ENCODE measurements around the gene PRSS8.

The PRSS8 gene

GRCh38 chr16:31128711-31129567 lies 6.6 kb downstream of the PRSS8 start:
- no peak for DNase-seq (ENCODE audit: low read depth, low spot score)

GRCh38 chr16:31127182-31127581 lies 8.3 kb downstream of the PRSS8 start:
- DNase-seq (ENCODE audit: low read depth, low spot score) = no peak

- no peak for DNase-seq (ENCODE audit: low read depth, low spot score)
Observed at GRCh38 chr16:31125844-31126243, 9.7 kb downstream of the PRSS8 start.

GRCh38 chr16:31120129-31120528 lies 15.4 kb downstream of the PRSS8 start:
- no peak for DNase-seq (ENCODE audit: low read depth, low spot score)

GRCh38 chr16:31118223-31119155 lies 17.0 kb downstream of the PRSS8 start:
- DNase-seq (ENCODE audit: low read depth, low spot score) = no peak

- DNase-seq (ENCODE audit: low read depth, low spot score) = peak; percentile 96
Observed at GRCh38 chr16:31117384-31118222, 17.9 kb downstream of the PRSS8 start, which contains the start of gene KAT8. Gene KAT8 (plus strand): TSS chr16:31117664. CDS start chr16:31117682, 18 bp downstream.

GRCh38 chr16:31114468-31114867 lies 21.1 kb downstream of the PRSS8 start:
- DNase-seq (ENCODE audit: low read depth, low spot score) = no peak

GRCh38 chr16:31113121-31114120 lies 22.1 kb downstream of the PRSS8 start:
- no peak for DNase-seq (ENCODE audit: low read depth, low spot score)

- no peak for DNase-seq (ENCODE audit: low read depth, low spot score)
Observed at GRCh38 chr16:31112711-31113110, 22.8 kb downstream of the PRSS8 start.

- DNase-seq (ENCODE audit: low read depth, low spot score) = no peak
Observed at GRCh38 chr16:31111881-31112466, 23.6 kb downstream of the PRSS8 start.

GRCh38 chr16:31110106-31111034 lies 25.2 kb downstream of the PRSS8 start:
- DNase-seq (ENCODE audit: low read depth, low spot score) = no peak

- DNase-seq (ENCODE audit: low read depth, low spot score) = no peak
Observed at GRCh38 chr16:31109622-31110021, 25.9 kb downstream of the PRSS8 start.

- DNase-seq (ENCODE audit: low read depth, low spot score) = no peak
Observed at GRCh38 chr16:31108794-31109558, 26.6 kb downstream of the PRSS8 start.

- no peak for DNase-seq (ENCODE audit: low read depth, low spot score)
Observed at GRCh38 chr16:31108035-31108793, 27.3 kb downstream of the PRSS8 start, which contains the start of gene BCKDK. Gene BCKDK (plus strand): TSS chr16:31108386. CDS start chr16:31109224, 838 bp downstream.

- DNase-seq (ENCODE audit: low read depth, low spot score) = no peak
Observed at GRCh38 chr16:31107465-31107867, 28.1 kb downstream of the PRSS8 start.

- no peak for DNase-seq (ENCODE audit: low read depth, low spot score)
Observed at GRCh38 chr16:31106509-31107464, 28.7 kb downstream of the PRSS8 start.

All from smooth muscle cell of the brain vasculature (primary cell).